HepG2 (cell line): ENCODE data around the gene AMPH. TPM values are rescaled to one million over a fixed set of nuclear protein-coding genes. Genes with fewer than 3 reads are reported as not detected.

Source experiments
- ATAC-seq: fragments of 200-7000 bp; cut with Tn5 transposase; 3 replicates; pipeline ENCODE4 v1.9.1; 2020; ENCODE audit warnings: mild to moderate bottlenecking, moderate library complexity
- BruUV-seq: library from RNA; stranded (reverse); fragments of 400-500 nt; replicated peaks from 2 replicates; lab custom pipeline; 2021; lab: Mats Ljungman, UMichigan
- CTCF ChIA-PET: fragments of 300-600 bp; formaldehyde crosslinking; extraction: SDS; loops from one replicate; lab custom pipeline; 2021; ENCODE audit warnings: low total read pairs, inconsistent platforms, low intra/inter-chr PET ratio; lab: Yijun Ruan, JAX
- POLR2A ChIA-PET: fragments of 350-600 bp; sonication (Branson Sonifier 250); formaldehyde crosslinking; loops from one replicate; lab custom pipeline; 2020; ENCODE audit warnings: antibody characterized with exemption, inconsistent platforms; lab: Yijun Ruan, JAX
- DNase-seq: peaks from one replicate; pipeline ENCODE4 v3.0.0-alpha.2; 2015; ENCODE audit warnings: low spot score
- FAIRE-seq: peaks from 3 replicates; lab custom pipeline; 2011; peaks lifted over from hg19 to GRCh38; lab: Jason Lieb, UNC
- H2AFZ ChIP-seq: one replicate; pipeline ENCODE4 v1.6.1; 2011; ENCODE audit warnings: low read length, inconsistent platforms
- H3K27ac ChIP-seq: fragments of 300-600 bp; 3 replicates; pipeline ENCODE4 v1.8.0; 2011; ENCODE audit warnings: mixed run types, mild to moderate bottlenecking, mixed read lengths, low read length, inconsistent platforms; ENCODE audit not compliant: insufficient read depth; ENCODE audit errors: extremely low read length
- H3K27me3 ChIP-seq, 2 experiments: fragments of 200-600 bp in 1 of 2; 2 replicates in 1 of 2; 3 replicates in 1 of 2; pipeline versions ENCODE4 v1.6.0 to v1.8.0; 2011; ENCODE audit warnings: low read length in 2 of 2, mild to moderate bottlenecking in 2 of 2, moderate library complexity in 2 of 2, inconsistent platforms in 1 of 2; ENCODE audit not compliant: insufficient read depth in 2 of 2, control insufficient read depth in 1 of 2
- H3K36me3 ChIP-seq, 2 experiments: fragments of 200-600 bp in 1 of 2; replicated peaks in 1 of 2; 2 replicates in 1 of 2; 3 replicates in 1 of 2; pipeline versions ENCODE4 v1.5.1 to v1.8.0; 2011; ENCODE audit warnings: low read length in 2 of 2, inconsistent platforms in 1 of 2; ENCODE audit not compliant: insufficient read depth in 2 of 2, control insufficient read depth in 1 of 2
- H3K4me1 ChIP-seq: 2 replicates; pipeline ENCODE4 v1.5.1; 2012; ENCODE audit warnings: low read length, inconsistent platforms; ENCODE audit not compliant: insufficient read depth
- H3K4me2 ChIP-seq: 2 replicates; pipeline ENCODE4 v1.6.0; 2011; ENCODE audit warnings: low read depth, low read length, inconsistent platforms
- H3K4me3 ChIP-seq, 3 experiments: fragments of 200-600 bp in 1 of 3; sonication (generic), shearing (Covaris generic) in 1 of 3; replicated peaks in 1 of 3; 2 replicates each; pipeline ENCODE4 v1.5.1; 2011 to 2016; ENCODE audit warnings: low read length in 3 of 3, inconsistent platforms in 2 of 3, low read depth in 2 of 3, mild to moderate bottlenecking in 2 of 3, control low read depth in 1 of 3, mixed read lengths in 1 of 3; ENCODE audit not compliant: insufficient read depth in 1 of 3
- H3K79me2 ChIP-seq: one replicate; pipeline ENCODE4 v1.6.1; 2011; ENCODE audit warnings: low read length, inconsistent platforms; ENCODE audit not compliant: insufficient read depth
- H3K9ac ChIP-seq: 2 replicates; pipeline ENCODE4 v1.6.0; 2011; ENCODE audit warnings: mild to moderate bottlenecking, low read depth, low read length, inconsistent platforms; ENCODE audit not compliant: insufficient read depth
- H3K9me3 ChIP-seq: 2 replicates; pipeline ENCODE4 v1.5.1; 2012; ENCODE audit warnings: mild to moderate bottlenecking, low read length
- H4K20me1 ChIP-seq: 2 replicates; pipeline ENCODE4 v1.6.0; 2011; ENCODE audit warnings: inconsistent platforms, mild to moderate bottlenecking, low read length, moderate library complexity; ENCODE audit not compliant: insufficient read depth
- HOXA5 ChIP-seq: sonication (generic); formaldehyde crosslinking; IDR thresholded peaks from 2 replicates; pipeline ENCODE4 v1.4.0; 2020; ENCODE audit warnings: missing genetic modification reagents
- NFE2 ChIP-seq: sonication (generic); formaldehyde crosslinking; IDR thresholded peaks from 2 replicates; pipeline ENCODE4 v1.4.0; 2020; ENCODE audit warnings: missing genetic modification reagents
- POLR2AphosphoS5 ChIP-seq: IDR thresholded peaks from 2 replicates; pipeline ENCODE4 v1.6.1; 2012; ENCODE audit warnings: low read depth, low read length
- SIX4 ChIP-seq: sonication (generic); formaldehyde crosslinking; IDR thresholded peaks from 2 replicates; pipeline ENCODE4 v1.4.0; 2020; ENCODE audit warnings: missing genetic modification reagents
- SMC3 ChIP-seq: IDR thresholded peaks from 2 replicates; pipeline ENCODE4 v1.6.1; 2011; ENCODE audit warnings: low read length, improper control_type of control experiment
- USF2 ChIP-seq, 2 experiments: sonication (generic) in 1 of 2; formaldehyde crosslinking in 1 of 2; IDR thresholded peaks; 2 replicates each; pipeline versions ENCODE4 v1.5.1 to v1.6.1; 2011 to 2020; ENCODE audit warnings: borderline replicate concordance in 1 of 2, low read depth in 1 of 2, low read length in 1 of 2, mild to moderate bottlenecking in 1 of 2, missing genetic modification reagents in 1 of 2, moderate library complexity in 1 of 2
- ZMYM4 ChIP-seq: sonication (generic); formaldehyde crosslinking; IDR thresholded peaks from 2 replicates; pipeline ENCODE4 v1.8.1; 2023; ENCODE audit warnings: mild to moderate bottlenecking, missing genetic modification reagents
- ZNF256 ChIP-seq: sonication (generic); formaldehyde crosslinking; conservative IDR thresholded peaks from 2 replicates; pipeline ENCODE4 v1.4.0; 2020; ENCODE audit warnings: missing genetic modification reagents
- WGBS: methylation state at CpG from one replicate; pipeline ENCODE4 v1.1.6; 2017; ENCODE audit warnings: low lambda C conversion rate; 5-methylcytosine and 5-hydroxymethylcytosine counted together
- in situ Hi-C: cut with HindIII; loops from 2 replicates; pipeline ENCODE4 v1.10.0; 2017; ENCODE audit warnings: low pct_unique_long_range_greater_than_20kb; ENCODE audit not compliant: extremely low pct_ligation_motif_present
- intact Hi-C: fragments of 100-400 bp; cut with micrococcal nuclease; formaldehyde crosslinking; loops from one replicate; pipeline ENCODE4 v1.10.0; 2022; ENCODE audit not compliant: unreplicated experiment
- polyA plus RNA-seq, 8 experiments: library from polyadenylated mRNA; depleted of rRNA in 3 of 8; stranded (reverse) in 7 of 8; unstranded in 1 of 8; fragments of >200 nt; fragmentation: Illumina TruSeq in 4 of 8; extraction: Trizol in 4 of 8; gene quantifications; 2 replicates each; pipeline versions ENCODE4 v1.2.1 to v1.2.3, GENCODE V29; 2011 to 2016; ENCODE audit warnings: low read depth in 4 of 8, missing spikeins in 1 of 8, mixed read lengths in 1 of 8; ENCODE audit not compliant: insufficient read depth in 1 of 8
- small RNA-seq, 3 experiments: library from RNA; depleted of rRNA; stranded (forward); fragments of <200 nt; gene quantifications; one replicate each; pipeline ENCODE3, GENCODE V24; 2012; ENCODE audit warnings: low read depth in 2 of 3, low replicate concordance in 1 of 3; ENCODE audit not compliant: insufficient read length in 3 of 3, insufficient read depth in 2 of 3
- total RNA-seq, 5 experiments: library from RNA; depleted of rRNA; stranded (reverse); fragments of >200 nt; fragmentation: Illumina TruSeq; extraction: Trizol; gene quantifications; 2 replicates each; pipeline ENCODE4 v1.2.3, GENCODE V29; 2016; ENCODE audit warnings: low read depth in 1 of 5

Gene AMPH
- total and polyA plus RNA-seq, 2 of the 13 experiments (the other 11 are each of a cell fraction or from before 2014, with no cell fraction given) = not detected

GRCh38 chr7:38335128-38335491 is 296.1 kb downstream of the AMPH start:
- no peak for DNase-seq
- H3K4me3 ChIP-seq = no peak overlapping the region
- H2AFZ ChIP-seq = no peak overlapping the region
- in situ Hi-C loops = loop anchor here (25.0 kb wide), 1 partner anchor 423 kb away; the partner anchor contains the start of genes EPDR1 and SFRP4
- 88% methylated on average over 2 of the region's 2 CpGs for WGBS
- no peak overlapping the region for H3K9ac ChIP-seq
- intact Hi-C loops = loop anchor here (5.0 kb wide), 1 partner anchor 433 kb away; no protein-coding TSS in a partner anchor
- no peak for FAIRE-seq
- no peak overlapping the region for H3K4me2 ChIP-seq
- H3K79me2 ChIP-seq = no peaks in the 10 kb centered on the region
- no peaks in the 10 kb centered on the region for H3K36me3 ChIP-seq
- BruUV-seq = no TSS peak
- CTCF ChIA-PET = interaction anchor here (1.4 kb wide), 1 partner anchor 228 kb away, joined by 7 read pairs; no protein-coding TSS in a partner anchor
- no peaks in the 10 kb centered on the region for H4K20me1 ChIP-seq
- H3K4me1 ChIP-seq = no peaks in the 10 kb centered on the region
- TF ChIP-seq HOXA5 (CRISPR knock-in tag) (no peak), USF2 (IDR thresholded peaks at IDR 0.05; ENCODE audit: low read depth, low read length) (no peak), USF2 (CRISPR knock-in tag; IDR thresholded peaks at IDR 0.05; ENCODE audit: borderline replicate concordance) (no peak), SIX4 (CRISPR knock-in tag) (no peak), NFE2 (CRISPR knock-in tag) (no peak), ZNF256 (no peak), POLR2AphosphoS5 (no peak), SMC3 (no peak)
- TF ChIP-seq, all 625 proteins: peak for 0
- Histone ChIP-seq H3K27me3 (no peaks in the 10 kb centered on the region), H3K27ac (no peak overlapping the region), H3K9me3 (no peaks in the 10 kb centered on the region)
- POLR2A ChIA-PET = no interaction called here
- ATAC-seq = no peak

GRCh38 chr7:38334163-38334562 is 297.0 kb downstream of the AMPH start:
- in situ Hi-C loops = loop anchor here (25.0 kb wide), 1 partner anchor 422 kb away; the partner anchor contains the start of genes EPDR1 and SFRP4
- ATAC-seq = no peak
- CTCF ChIA-PET = no interaction called here
- Histone ChIP-seq H3K4me2 (no peak overlapping the region), H4K20me1 (no peaks in the 10 kb centered on the region), H3K9me3 (no peaks in the 10 kb centered on the region), H3K27ac (no peak overlapping the region), H3K79me2 (no peaks in the 10 kb centered on the region), H3K36me3 (no peaks in the 10 kb centered on the region), H3K9ac (no peak overlapping the region), H3K4me3 (no peak overlapping the region), H2AFZ (no peak overlapping the region)
- FAIRE-seq = no peak
- POLR2A ChIA-PET = no interaction called here
- BruUV-seq = no TSS peak
- no peak for TF ChIP-seq ZMYM4 (CRISPR knock-in tag)
- TF ChIP-seq, all 625 proteins: peak for 0
- no peak for DNase-seq
- Histone ChIP-seq H3K27me3 (no peaks in the 10 kb centered on the region), H3K4me1 (no peaks in the 10 kb centered on the region)
- intact Hi-C loops = no loop called here

Small RNA genes lying within 50 kb of the gene (small RNA-seq; reads per million reads assigned to genes)
- gene RN7SL83P = 0 reads per million in 3 experiments
- 0 reads per million in 3 experiments for gene TRGV6
